ENCODE measurements around the gene NKX1-2. TPM values are rescaled to one million over a fixed set of nuclear protein-coding genes. Genes with fewer than 3 reads are reported as not detected.

Gene NKX1-2
- total RNA-seq, 4 donors from 2014 or later, result not detected

DNA sequence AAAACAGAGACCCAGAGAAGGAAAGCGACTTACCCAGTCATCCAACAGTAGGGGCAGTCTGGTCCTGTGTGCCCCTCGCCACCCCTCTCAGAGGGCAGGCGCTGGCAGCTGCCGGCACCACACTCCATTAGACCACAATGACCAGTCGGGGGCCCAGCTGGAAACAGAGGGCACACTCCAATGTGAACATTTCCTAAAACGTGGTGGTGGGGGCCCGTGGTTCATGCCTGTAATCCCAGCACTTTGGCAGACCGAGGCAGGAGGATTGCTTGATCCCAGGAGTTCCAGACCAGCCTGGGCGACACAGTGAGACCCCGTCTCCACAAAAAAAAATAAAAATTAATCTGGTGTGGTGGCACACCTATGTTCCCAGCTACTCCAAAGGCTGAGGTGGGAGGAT lies 30.2 kb downstream of the NKX1-2 start:
- TF ChIP-seq, protein P1, sequence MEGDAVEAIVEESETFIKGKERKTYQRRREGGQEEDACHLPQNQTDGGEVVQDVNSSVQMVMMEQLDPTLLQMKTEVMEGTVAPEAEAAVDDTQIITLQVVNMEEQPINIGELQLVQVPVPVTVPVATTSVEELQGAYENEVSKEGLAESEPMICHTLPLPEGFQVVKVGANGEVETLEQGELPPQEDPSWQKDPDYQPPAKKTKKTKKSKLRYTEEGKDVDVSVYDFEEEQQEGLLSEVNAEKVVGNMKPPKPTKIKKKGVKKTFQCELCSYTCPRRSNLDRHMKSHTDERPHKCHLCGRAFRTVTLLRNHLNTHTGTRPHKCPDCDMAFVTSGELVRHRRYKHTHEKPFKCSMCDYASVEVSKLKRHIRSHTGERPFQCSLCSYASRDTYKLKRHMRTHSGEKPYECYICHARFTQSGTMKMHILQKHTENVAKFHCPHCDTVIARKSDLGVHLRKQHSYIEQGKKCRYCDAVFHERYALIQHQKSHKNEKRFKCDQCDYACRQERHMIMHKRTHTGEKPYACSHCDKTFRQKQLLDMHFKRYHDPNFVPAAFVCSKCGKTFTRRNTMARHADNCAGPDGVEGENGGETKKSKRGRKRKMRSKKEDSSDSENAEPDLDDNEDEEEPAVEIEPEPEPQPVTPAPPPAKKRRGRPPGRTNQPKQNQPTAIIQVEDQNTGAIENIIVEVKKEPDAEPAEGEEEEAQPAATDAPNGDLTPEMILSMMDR (IDR thresholded peaks at IDR 0.05; ENCODE audit: low read depth), result no peak

DNA sequence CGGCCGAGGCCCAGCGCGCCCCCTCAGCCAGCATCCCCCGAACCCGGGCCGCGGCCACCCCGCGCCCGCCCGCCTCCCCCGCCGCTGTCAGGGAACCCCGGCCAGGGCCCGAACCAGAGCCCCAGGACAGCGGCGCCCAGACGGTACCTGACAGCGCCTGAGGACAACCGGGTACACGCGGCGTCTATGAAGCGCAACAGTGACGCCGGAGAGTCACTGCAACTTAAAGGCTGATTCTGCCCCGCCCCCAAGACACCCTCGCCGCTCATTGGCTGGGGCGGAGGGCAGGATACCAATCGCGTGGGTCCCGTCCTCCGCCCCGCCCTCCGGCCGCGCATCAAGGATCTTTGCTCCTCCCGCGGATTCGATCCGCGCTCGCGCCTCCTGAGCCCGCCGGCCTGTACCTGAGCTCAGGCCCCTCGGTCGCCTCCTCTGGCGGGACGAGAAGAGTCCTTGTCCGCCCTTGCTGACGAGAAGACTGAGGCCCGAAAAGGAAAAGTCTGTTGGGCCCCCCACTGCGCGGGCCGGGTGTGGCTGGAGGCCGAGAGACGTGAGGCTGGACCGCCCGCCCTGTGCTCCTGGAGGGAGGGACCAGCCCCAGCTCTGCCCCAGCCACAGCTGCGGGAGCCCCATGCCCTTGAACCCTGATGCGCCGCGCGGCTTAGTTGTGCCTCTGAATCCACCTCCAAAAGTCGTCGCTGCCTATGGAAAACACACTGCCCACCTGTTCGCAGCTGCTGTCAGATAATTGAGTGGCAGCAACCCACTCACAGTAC lies 30.9 kb downstream of the NKX1-2 start, which contains the start of gene OAT:
TSS of gene OAT (minus strand) at position 198 of the 776 bp plus-strand sequence. CDS start 6,752 bp downstream, outside the sequence.
- TF ChIP-seq, protein P1 (IDR thresholded peaks at IDR 0.05; ENCODE audit: low read depth), result no peak

DNA sequence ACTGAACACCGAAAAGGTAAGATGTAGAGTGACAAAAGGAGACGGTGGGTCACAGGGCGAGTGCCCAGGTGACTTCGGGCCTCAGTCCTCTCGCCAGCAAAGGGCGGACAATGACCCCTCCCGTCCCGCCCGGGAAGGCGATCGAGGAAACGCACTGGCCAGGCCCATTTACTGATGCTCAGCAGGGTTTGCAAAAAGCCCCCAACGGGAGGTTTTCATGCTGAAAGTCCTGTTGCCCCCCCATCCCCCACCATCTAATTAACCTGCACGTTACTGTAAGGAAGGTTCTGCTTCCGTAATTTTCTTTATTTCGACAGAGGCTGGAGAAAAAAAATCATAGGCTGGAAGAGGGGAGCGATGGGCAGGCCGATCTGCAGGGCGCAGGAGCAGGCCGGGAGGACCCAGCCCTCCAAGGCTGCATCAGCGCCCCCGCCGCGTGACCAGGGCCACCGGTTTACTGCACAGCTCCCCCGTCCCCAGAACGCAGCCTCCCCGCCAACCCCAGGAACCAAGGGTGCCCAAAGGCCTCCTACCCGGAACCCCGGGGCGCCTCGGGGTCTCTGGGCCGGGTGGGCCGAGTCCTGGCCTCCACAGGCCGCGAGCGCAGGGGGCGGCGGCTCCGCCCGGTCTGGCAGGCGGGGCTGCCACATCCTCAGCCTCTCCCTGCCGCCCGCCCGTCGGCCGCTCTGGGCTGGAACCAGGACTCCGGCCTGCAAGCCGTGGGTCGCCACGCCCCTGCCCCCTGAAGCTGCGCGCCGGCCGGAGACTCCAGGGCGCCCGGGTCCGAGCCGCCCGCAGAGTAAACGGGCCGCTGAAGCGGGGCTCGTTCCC lies 31.7 kb downstream of the NKX1-2 start:
- TF ChIP-seq, protein P1 (IDR thresholded peaks at IDR 0.05; ENCODE audit: low read depth), result no peak

DNA sequence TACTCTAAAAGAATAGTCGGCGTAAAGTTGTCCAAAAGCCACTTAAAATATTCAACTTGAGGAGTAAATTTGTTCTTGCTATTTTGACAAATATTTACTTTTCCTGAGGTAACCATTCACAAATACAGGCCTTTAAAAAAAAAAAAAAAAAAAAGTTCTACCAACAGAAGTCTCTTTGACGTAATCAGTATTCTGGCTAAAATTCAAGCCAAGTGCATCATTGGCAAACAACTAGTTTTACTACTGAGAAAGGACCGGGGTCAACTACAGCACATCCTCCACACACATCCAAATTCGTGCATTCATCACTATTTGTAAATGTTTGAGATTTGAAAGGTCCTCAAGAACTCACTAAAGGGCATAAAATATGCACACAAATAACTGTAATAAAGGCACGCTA lies 33.1 kb downstream of the NKX1-2 start:
- TF ChIP-seq, protein P1 (IDR thresholded peaks at IDR 0.05; ENCODE audit: low read depth), result no peak

DNA sequence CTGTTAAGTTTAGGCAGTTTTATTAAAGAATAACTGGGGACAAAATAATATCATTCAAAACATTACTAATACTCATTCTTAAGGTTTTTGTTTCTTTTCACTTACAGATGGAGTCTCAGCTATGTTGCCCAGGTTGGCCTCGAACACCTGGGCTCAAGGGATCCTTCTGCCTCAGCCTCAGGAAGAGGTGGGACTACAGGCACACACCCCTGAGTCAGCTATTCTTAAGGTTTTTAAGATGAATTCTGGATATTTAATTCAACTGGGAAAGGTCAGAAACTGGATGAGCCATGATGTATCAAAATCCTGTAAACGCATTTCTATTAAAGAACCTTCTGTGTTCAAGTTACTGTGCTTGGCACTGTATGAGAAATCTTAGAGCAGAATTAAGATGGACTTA lies 34.6 kb downstream of the NKX1-2 start:
- TF ChIP-seq, protein P1 (IDR thresholded peaks at IDR 0.05; ENCODE audit: low read depth), result no peak

DNA sequence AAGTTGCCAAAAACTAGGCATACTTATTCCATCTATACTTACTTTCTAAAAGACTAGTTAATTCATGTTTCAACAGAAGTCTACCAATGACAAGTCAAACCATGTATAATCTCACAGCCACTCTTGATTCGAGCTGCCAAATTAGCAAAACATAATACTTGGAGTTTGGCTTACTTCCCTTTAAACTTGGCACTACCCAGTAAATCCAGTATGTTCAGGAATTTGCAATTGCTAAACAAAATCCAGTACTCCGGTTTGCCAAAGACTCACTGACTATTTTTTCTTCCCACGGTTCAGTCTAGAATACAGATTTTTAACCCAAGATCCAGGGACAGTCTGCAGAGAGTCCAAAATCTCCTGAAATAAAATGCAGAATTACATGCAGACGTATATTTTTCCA lies 35.8 kb downstream of the NKX1-2 start:
- TF ChIP-seq, protein P1 (IDR thresholded peaks at IDR 0.05; ENCODE audit: low read depth), result no peak

DNA sequence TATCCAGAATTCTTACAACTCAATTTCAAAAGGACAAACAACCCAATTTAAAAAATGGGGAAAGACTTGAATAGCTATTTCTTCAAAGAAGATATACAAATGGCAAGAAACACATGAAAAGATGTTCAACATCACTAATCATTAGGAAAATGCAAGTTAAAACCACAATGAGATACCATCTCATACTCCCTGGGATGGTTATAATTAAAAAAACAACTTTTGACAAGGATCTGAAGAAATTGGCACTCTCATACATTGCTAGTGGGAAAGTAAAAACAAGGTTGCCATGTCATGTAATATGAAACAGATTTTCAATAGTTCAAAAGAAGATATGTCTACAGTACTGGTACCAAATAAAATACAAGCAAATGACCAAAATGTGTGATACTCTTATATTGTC lies 40.1 kb downstream of the NKX1-2 start:
- TF ChIP-seq, protein P1 (IDR thresholded peaks at IDR 0.05; ENCODE audit: low read depth), result no peak

All from subcutaneous adipose tissue (tissue), 4 donors.